ENCODE results near the gene LRIT2.

The LRIT2 gene

GRCh38 chr10:84261236-84261915 lies 36.0 kb upstream of the LRIT2 start:
- Histone ChIP-seq H3K4me3 (ENCODE audit: low read depth, low read length) (no peak overlapping the region), H3K27ac (ENCODE audit: extremely low read depth, low read depth, low read length) (no peak overlapping the region), H3K36me3 (ENCODE audit: control insufficient read depth in 2 of 2, insufficient read depth in 1 of 2, low read length in 2 of 2) (no peaks in the 10 kb centered on the region), H3K4me1 (ENCODE audit: control insufficient read depth, insufficient read depth, low read length) (no peaks in the 10 kb centered on the region), H3K9me3 (ENCODE audit: control insufficient read depth, insufficient read depth, low read depth, low read length) (no peaks in the 10 kb centered on the region)
- ChIA-PET CTCF (interaction anchor here (0.6 to 11.7 kb wide), 4 partner anchors 169 to 277 kb away, joined by 3 to 291 read pairs (median 4); no protein-coding TSS in a partner anchor), POLR2A (no interaction called here)
- TF ChIP-seq REST (tag by site-specific recombination; IDR thresholded peaks at IDR 0.05): no peak
- no peak for TF ChIP-seq ZNF621 (tag by site-specific recombination; IDR thresholded peaks at IDR 0.05)
- TF ChIP-seq ZFP69B (tag by site-specific recombination; IDR thresholded peaks at IDR 0.05): no peak
- no peak for TF ChIP-seq GLI4 (tag by site-specific recombination; IDR thresholded peaks at IDR 0.05)
- TF ChIP-seq KLF17 (tag by site-specific recombination; IDR thresholded peaks at IDR 0.05): no peak
- TF ChIP-seq ZNF280C (tag by site-specific recombination; IDR thresholded peaks at IDR 0.05): no peak
- no peak for TF ChIP-seq KLF9 (tag by site-specific recombination; IDR thresholded peaks at IDR 0.05; ENCODE audit: low read depth)
- TF ChIP-seq ZNF221 (tag by site-specific recombination; IDR thresholded peaks at IDR 0.05; ENCODE audit: borderline replicate concordance): no peak
- no peak for TF ChIP-seq ZNF324 (tag by site-specific recombination; IDR thresholded peaks at IDR 0.05)
- no peak for TF ChIP-seq GLI2 (tag by site-specific recombination; IDR thresholded peaks at IDR 0.05; ENCODE audit: borderline replicate concordance, low read depth)
- no peak for TF ChIP-seq ZNF155 (tag by site-specific recombination; IDR thresholded peaks at IDR 0.05)
- TF ChIP-seq ZNF530 (tag by site-specific recombination; IDR thresholded peaks at IDR 0.05; ENCODE audit: low read depth): no peak
- TF ChIP-seq ZNF501 (tag by site-specific recombination; IDR thresholded peaks at IDR 0.05): no peak
- no peak for TF ChIP-seq ZNF10 (tag by site-specific recombination; IDR thresholded peaks at IDR 0.05)
- TF ChIP-seq ZNF785 (tag by site-specific recombination; IDR thresholded peaks at IDR 0.05): no peak
- no peak for TF ChIP-seq PRDM2 (tag by site-specific recombination; IDR thresholded peaks at IDR 0.05; ENCODE audit: borderline replicate concordance)
- TF ChIP-seq ZNF639 (tag by site-specific recombination; IDR thresholded peaks at IDR 0.05): no peak
- TF ChIP-seq HOXA7 (CRISPR knock-in tag; IDR thresholded peaks at IDR 0.05; ENCODE audit: borderline replicate concordance): no peak
